HG02642 (cell line): Measurements from ENCODE around the gene LPXN.

Experiments
- ATAC-seq: cut with Tn5 transposase; IDR thresholded peaks from one replicate; pipeline ENCODE4 v1.9.1; 2021; ENCODE audit warnings: mild to moderate bottlenecking; ENCODE audit not compliant: unreplicated experiment, poor library complexity

LPXN gene

GRCh38 chr11:58575377-58576020 lies at the start of gene LPXN:
TSS of gene LPXN (minus strand) at chr11:58575856. CDS start at chr11:58575772, 84 bp downstream.
- no peak for ATAC-seq

GRCh38 chr11:58625086-58625485 lies 49.4 kb upstream of the LPXN start:
- ATAC-seq = no peak

- ATAC-seq = no peak
Measured at GRCh38 chr11:58622344-58622743, 46.7 kb upstream of the LPXN start, which contains the start of gene CNTF. TSS of gene CNTF (plus strand) at chr11:58622665. CDS start at chr11:58622753, 88 bp downstream.

- ATAC-seq = peak; percentile 42
Measured at GRCh38 chr11:58621586-58622262, 46.1 kb upstream of the LPXN start.

GRCh38 chr11:58617976-58618557 lies 42.4 kb upstream of the LPXN start:
- no peak for ATAC-seq

- ATAC-seq = no peak
Measured at GRCh38 chr11:58616594-58616993, 40.9 kb upstream of the LPXN start.

GRCh38 chr11:58615559-58615958 lies 39.9 kb upstream of the LPXN start:
- no peak for ATAC-seq

- ATAC-seq = no peak
Measured at GRCh38 chr11:58613228-58613627, 37.6 kb upstream of the LPXN start.

GRCh38 chr11:58609723-58610122 lies 34.1 kb upstream of the LPXN start:
- no peak for ATAC-seq

- ATAC-seq = no peak
Measured at GRCh38 chr11:58608331-58608730, 32.7 kb upstream of the LPXN start.

GRCh38 chr11:58606930-58607714 lies 31.5 kb upstream of the LPXN start:
- ATAC-seq = no peak

- ATAC-seq = no peak
Measured at GRCh38 chr11:58600510-58600909, 24.9 kb upstream of the LPXN start.

GRCh38 chr11:58597486-58598144 lies 22.0 kb upstream of the LPXN start:
- ATAC-seq = no peak

- no peak for ATAC-seq
Measured at GRCh38 chr11:58596621-58597020, 21.0 kb upstream of the LPXN start.

- no peak for ATAC-seq
Measured at GRCh38 chr11:58594826-58595225, 19.2 kb upstream of the LPXN start.

- ATAC-seq = no peak
Measured at GRCh38 chr11:58592760-58593472, 17.3 kb upstream of the LPXN start.

- ATAC-seq = no peak
Measured at GRCh38 chr11:58591659-58592058, 16.0 kb upstream of the LPXN start.

- no peak for ATAC-seq
Measured at GRCh38 chr11:58586998-58587397, 11.3 kb upstream of the LPXN start.

GRCh38 chr11:58582437-58582836 lies 6.8 kb upstream of the LPXN start:
- no peak for ATAC-seq

GRCh38 chr11:58580311-58580710 lies 4.7 kb upstream of the LPXN start:
- ATAC-seq = no peak
